HEK293 (cell line): ENCODE measurements around the gene SP5.

Experiments
- BCL6B ChIP-seq: fragments of 450-650 bp; formaldehyde crosslinking; IDR thresholded peaks from 2 replicates; pipeline ENCODE4 v1.5.1; 2017; ENCODE audit warnings: missing biosample characterization, missing genetic modification characterization
- GLI4 ChIP-seq: fragments of 450-650 bp; formaldehyde crosslinking; IDR thresholded peaks from 2 replicates; pipeline ENCODE4 v1.5.1; 2016; ENCODE audit warnings: missing biosample characterization, missing genetic modification characterization
- GLIS2 ChIP-seq: fragments of 450-650 bp; formaldehyde crosslinking; IDR thresholded peaks from 2 replicates; pipeline ENCODE4 v1.5.1; 2016; ENCODE audit warnings: missing biosample characterization, missing genetic modification characterization
- KLF1 ChIP-seq: fragments of 450-650 bp; formaldehyde crosslinking; IDR thresholded peaks from 2 replicates; pipeline ENCODE4 v1.5.1; 2016; ENCODE audit warnings: missing biosample characterization, missing genetic modification characterization
- MEIS1 ChIP-seq: sonication (generic); formaldehyde crosslinking; IDR thresholded peaks from 2 replicates; pipeline ENCODE4 v1.8.1; 2022; ENCODE audit warnings: missing genetic modification reagents, mild to moderate bottlenecking, borderline replicate concordance
- PBX3 ChIP-seq: sonication (generic); formaldehyde crosslinking; IDR thresholded peaks from 2 replicates; pipeline ENCODE4 v1.8.1; 2022; ENCODE audit warnings: mild to moderate bottlenecking, moderate library complexity, missing genetic modification reagents
- YY2 ChIP-seq: fragments of 450-650 bp; formaldehyde crosslinking; IDR thresholded peaks from 2 replicates; pipeline ENCODE4 v1.5.1; 2016; ENCODE audit warnings: missing biosample characterization, missing genetic modification characterization
- ZBTB20 ChIP-seq: fragments of 450-650 bp; formaldehyde crosslinking; IDR thresholded peaks from 2 replicates; pipeline ENCODE4 v1.5.1; 2016; ENCODE audit warnings: missing biosample characterization, missing genetic modification characterization
- ZBTB44 ChIP-seq: fragments of 450-650 bp; IDR thresholded peaks from 2 replicates; pipeline ENCODE4 v1.5.1; 2018; ENCODE audit warnings: missing biosample characterization, mild to moderate bottlenecking, missing genetic modification characterization
- ZBTB8A ChIP-seq: fragments of 450-650 bp; formaldehyde crosslinking; IDR thresholded peaks from 2 replicates; pipeline ENCODE4 v1.5.1; 2016; ENCODE audit warnings: missing biosample characterization, missing genetic modification characterization
- ZFP3 ChIP-seq: fragments of 450-650 bp; formaldehyde crosslinking; IDR thresholded peaks from 2 replicates; pipeline ENCODE4 v1.5.1; 2016; ENCODE audit warnings: low read depth, missing biosample characterization, missing genetic modification characterization
- ZNF211 ChIP-seq: fragments of 450-650 bp; formaldehyde crosslinking; IDR thresholded peaks from 2 replicates; pipeline ENCODE4 v1.5.1; 2016; ENCODE audit warnings: low read depth, missing biosample characterization, missing genetic modification characterization
- ZNF292 ChIP-seq: fragments of 450-650 bp; formaldehyde crosslinking; IDR thresholded peaks from 2 replicates; pipeline ENCODE4 v1.5.1; 2016; ENCODE audit warnings: low read depth, missing biosample characterization, missing genetic modification characterization, borderline replicate concordance
- ZNF335 ChIP-seq: fragments of 450-650 bp; formaldehyde crosslinking; conservative IDR thresholded peaks from 2 replicates; pipeline ENCODE4 v1.5.1; 2016; ENCODE audit warnings: missing biosample characterization, missing genetic modification characterization
- ZNF362 ChIP-seq: fragments of 450-650 bp; formaldehyde crosslinking; IDR thresholded peaks from 2 replicates; pipeline ENCODE4 v1.5.1; 2016; ENCODE audit warnings: missing biosample characterization, missing genetic modification characterization
- ZNF37A ChIP-seq: fragments of 450-650 bp; IDR thresholded peaks from 2 replicates; pipeline ENCODE4 v1.5.1; 2018; ENCODE audit warnings: missing biosample characterization, missing genetic modification characterization
- ZNF394 ChIP-seq: fragments of 450-650 bp; formaldehyde crosslinking; IDR thresholded peaks from 2 replicates; pipeline ENCODE4 v1.5.1; 2016; ENCODE audit warnings: missing biosample characterization, missing genetic modification characterization, mild to moderate bottlenecking, moderate library complexity, borderline replicate concordance
- ZNF488 ChIP-seq: fragments of 450-650 bp; formaldehyde crosslinking; IDR thresholded peaks from 2 replicates; pipeline ENCODE4 v1.5.1; 2016; ENCODE audit warnings: missing biosample characterization, missing genetic modification characterization
- ZNF514 ChIP-seq: fragments of 450-650 bp; formaldehyde crosslinking; IDR thresholded peaks from 2 replicates; pipeline ENCODE4 v1.5.1; 2016; ENCODE audit warnings: missing biosample characterization, missing genetic modification characterization
- ZNF518A ChIP-seq: fragments of 450-650 bp; formaldehyde crosslinking; conservative IDR thresholded peaks from 2 replicates; pipeline ENCODE4 v1.5.1; 2016; ENCODE audit warnings: low read depth, missing biosample characterization, missing genetic modification characterization
- ZNF623 ChIP-seq: fragments of 450-650 bp; formaldehyde crosslinking; IDR thresholded peaks from 2 replicates; pipeline ENCODE4 v1.5.1; 2016; ENCODE audit warnings: missing biosample characterization, missing genetic modification characterization
- ZNF660 ChIP-seq: fragments of 450-650 bp; IDR thresholded peaks from 2 replicates; pipeline ENCODE4 v1.5.1; 2018; ENCODE audit warnings: missing biosample characterization, mild to moderate bottlenecking, missing genetic modification characterization
- ZNF707 ChIP-seq: fragments of 450-650 bp; formaldehyde crosslinking; IDR thresholded peaks from 2 replicates; pipeline ENCODE4 v1.5.1; 2016; ENCODE audit warnings: missing biosample characterization, missing genetic modification characterization
- ZNF843 ChIP-seq: fragments of 450-650 bp; formaldehyde crosslinking; IDR thresholded peaks from 2 replicates; pipeline ENCODE4 v1.5.1; 2016; ENCODE audit warnings: missing biosample characterization, missing genetic modification characterization

SP5 gene

GRCh38 chr2:170715062-170715931, at the start of gene SP5 (continued):
- TF ChIP-seq ZNF660 (tag by site-specific recombination), result no peak
- no peak for TF ChIP-seq ZNF211 (tag by site-specific recombination)
- no peak for TF ChIP-seq ZNF518A (tag by site-specific recombination)
- no peak for TF ChIP-seq ZNF843 (tag by site-specific recombination)
- TF ChIP-seq ZNF488, result no peak
- no peak for TF ChIP-seq ZBTB44 (tag by site-specific recombination)
- TF ChIP-seq YY2, result no peak
- TF ChIP-seq ZNF394 (tag by site-specific recombination), result no peak
- no peak for TF ChIP-seq GLIS2 (tag by site-specific recombination)
- TF ChIP-seq MEIS1, result peak; percentile 58; the same call in 1 of the 2 replicates
- no peak for TF ChIP-seq GLI4 (tag by site-specific recombination)
- TF ChIP-seq ZFP3 (tag by site-specific recombination), result no peak
- no peak for TF ChIP-seq BCL6B (tag by site-specific recombination)
- TF ChIP-seq ZNF514 (tag by site-specific recombination), result no peak
- no peak for TF ChIP-seq ZNF707
- no peak for TF ChIP-seq ZNF37A (tag by site-specific recombination)
- no peak for TF ChIP-seq ZNF623 (tag by site-specific recombination)
- TF ChIP-seq ZNF335, result peak; percentile 64
- peak; percentile 63 for TF ChIP-seq ZBTB20
- TF ChIP-seq ZBTB8A, result peak; percentile 65
- TF ChIP-seq KLF1 (tag by site-specific recombination), result no peak
- TF ChIP-seq ZNF362 (tag by site-specific recombination), result no peak
- 0 out of 2 replicates have a peak, but pooled peaks have one; percentile 27 for TF ChIP-seq PBX3 (CRISPR knock-in tag)
- no peak for TF ChIP-seq ZNF292 (tag by site-specific recombination)
